Osteoblast (primary cell): ENCODE results near the gene BMS1. TPM values are rescaled to one million over a fixed set of nuclear protein-coding genes. Genes with fewer than 3 reads are reported as not detected.
"Not testable (repeated sequence)": the region's sequence is repeated elsewhere in the genome, so short reads cannot be mapped to it uniquely, and the experiment has no call there.

Experiments used
- DNase-seq: peaks from one replicate; pipeline ENCODE4 v3.0.0; 2011; ENCODE audit warnings: low spot score, mixed read lengths; ENCODE audit not compliant: insufficient read length; ENCODE audit errors: missing footprints
- H2AFZ ChIP-seq: 2 replicates; pipeline ENCODE4 v1.6.0; 2011; ENCODE audit warnings: mild to moderate bottlenecking, low read length
- H3K27ac ChIP-seq: 2 replicates; pipeline ENCODE4 v1.5.1; 2011; ENCODE audit warnings: mild to moderate bottlenecking, low read depth, low read length, moderate library complexity
- H3K27me3 ChIP-seq: 2 replicates; pipeline ENCODE4 v1.6.0; 2012; ENCODE audit warnings: mild to moderate bottlenecking, control low read depth, inconsistent platforms, low read length, moderate library complexity; ENCODE audit not compliant: insufficient read depth
- H3K36me3 ChIP-seq: 2 replicates; pipeline ENCODE4 v1.5.1; 2011; ENCODE audit warnings: mild to moderate bottlenecking, low read length, control low read depth, moderate library complexity; ENCODE audit not compliant: insufficient read depth
- H3K4me1 ChIP-seq: 2 replicates; pipeline ENCODE4 v1.5.1; 2011; ENCODE audit warnings: mild to moderate bottlenecking, low read length, control low read depth, moderate library complexity; ENCODE audit not compliant: insufficient read depth
- H3K4me2 ChIP-seq: 2 replicates; pipeline ENCODE4 v1.6.0; 2011; ENCODE audit warnings: mild to moderate bottlenecking, low read length; ENCODE audit not compliant: insufficient read depth
- H3K4me3 ChIP-seq: fragments of 200-600 bp; sonication (generic); 3 replicates; pipeline ENCODE4 v1.5.1; 2012; ENCODE audit warnings: mild to moderate bottlenecking, low read length, inconsistent platforms; ENCODE audit not compliant: insufficient read depth
- H3K79me2 ChIP-seq: 2 replicates; pipeline ENCODE4 v1.6.0; 2012; ENCODE audit warnings: mild to moderate bottlenecking, low read length, control low read depth, inconsistent platforms; ENCODE audit not compliant: insufficient read depth
- H3K9me3 ChIP-seq: 2 replicates; pipeline ENCODE4 v1.5.1; 2011; ENCODE audit warnings: low read depth, low read length, control low read depth
- H4K20me1 ChIP-seq: 2 replicates; pipeline ENCODE4 v1.6.0; 2012; ENCODE audit warnings: mild to moderate bottlenecking, low read length, control low read depth; ENCODE audit not compliant: insufficient read depth
- CTCF ChIP-seq: IDR thresholded peaks from 2 replicates; pipeline ENCODE4 v1.5.1; 2011; ENCODE audit warnings: mild to moderate bottlenecking, low read depth, low read length, moderate library complexity; ENCODE audit errors: extremely low read depth
- total RNA-seq: library from RNA; depleted of rRNA; stranded (reverse); fragments of >200 nt; gene quantifications from 2 replicates; pipeline ENCODE4 v1.2.3, GENCODE V29; 2012

BMS1 gene
- total RNA-seq, 1 donor, result 14.5 TPM

- H3K9me3 ChIP-seq, result no peaks in the 10 kb centered on the region
These were observed 44.6 kb downstream of the BMS1 start for GRCh38 chr10:42827201-42827600.

GRCh38 chr10:42828391-42828790 lies 45.8 kb downstream of the BMS1 start:
- H3K27ac ChIP-seq, H3K4me3 ChIP-seq, H3K9me3 ChIP-seq, DNase-seq, H3K4me2 ChIP-seq, H3K27me3 ChIP-seq, H3K4me1 ChIP-seq, H3K79me2 ChIP-seq, H4K20me1 ChIP-seq, H2AFZ ChIP-seq: not testable (repeated sequence)
- peaks cover 30% of the 10 kb centered on the region for H3K36me3 ChIP-seq

More at GRCh38 chr10:42827201-42827600, 44.6 kb downstream of the BMS1 start:
- Histone ChIP-seq H3K27ac (no peak overlapping the region), H3K4me3 (no peak overlapping the region), H3K36me3 (peaks cover 35% of the 10 kb centered on the region), H4K20me1 (no peaks in the 10 kb centered on the region), H2AFZ (no peak overlapping the region), H3K27me3 (no peaks in the 10 kb centered on the region), H3K4me1 (no peaks in the 10 kb centered on the region), H3K79me2 (peaks cover 7% of the 10 kb centered on the region), H3K4me2 (no peak overlapping the region)
- no peak for DNase-seq
- TF ChIP-seq CTCF, result no peak

- no peak overlapping the region for H3K4me2 ChIP-seq
- peaks cover 7% of the 10 kb centered on the region for H3K79me2 ChIP-seq
- H3K27ac ChIP-seq, result no peak overlapping the region
- H3K27me3 ChIP-seq, result no peaks in the 10 kb centered on the region
- no peaks in the 10 kb centered on the region for H4K20me1 ChIP-seq
- H3K4me3 ChIP-seq, result no peak overlapping the region
- no peak for TF ChIP-seq CTCF
- no peak for DNase-seq
- no peak overlapping the region for H2AFZ ChIP-seq
- H3K36me3 ChIP-seq, result peaks cover 16% of the 10 kb centered on the region
- no peaks in the 10 kb centered on the region for H3K9me3 ChIP-seq
- no peaks in the 10 kb centered on the region for H3K4me1 ChIP-seq
These were observed 47.6 kb downstream of the BMS1 start for GRCh38 chr10:42830237-42830636.

- Histone ChIP-seq H3K4me1 (no peaks in the 10 kb centered on the region), H3K9me3 (no peaks in the 10 kb centered on the region)
These were observed 53.5 kb downstream of the BMS1 start for GRCh38 chr10:42836096-42836495.

More at GRCh38 chr10:42836096-42836495, 53.5 kb downstream of the BMS1 start:
- Histone ChIP-seq H3K36me3 (peaks cover 7% of the 10 kb centered on the region), H2AFZ (no peak overlapping the region), H4K20me1 (no peaks in the 10 kb centered on the region), H3K4me2 (no peak overlapping the region), H3K27ac (no peak overlapping the region), H3K79me2 (no peaks in the 10 kb centered on the region), H3K4me3 (no peak overlapping the region), H3K27me3 (no peaks in the 10 kb centered on the region)
- DNase-seq, result no peak
- no peak for TF ChIP-seq CTCF
